Kidney (tissue), 14 donors: Measurements from ENCODE around the gene MBIP. TPM values are rescaled to one million over a fixed set of nuclear protein-coding genes. Genes with fewer than 3 reads are reported as not detected.
"Not testable (repeated sequence)": the region's sequence is repeated elsewhere in the genome, so short reads cannot be mapped to it uniquely, and the experiment has no call there.

Experiments
- DNase-seq, 5 donors: peaks; one replicate each; pipeline ENCODE4 v3.0.0-alpha.2; 2013 to 2020
- FAIRE-seq: peaks from 2 replicates; lab custom pipeline; 2012; peaks lifted over from hg19 to GRCh38; lab: Jason Lieb, UNC
- H3K27ac ChIP-seq, 2 donors: one replicate each; pipeline ENCODE4 v1.7.0; 2013; ENCODE audit warnings: low read depth in 2 of 2, low read length in 2 of 2, inconsistent platforms in 1 of 2
- H3K27me3 ChIP-seq: one replicate; pipeline ENCODE4 v1.7.1; 2013; ENCODE audit warnings: low read length, inconsistent platforms; ENCODE audit not compliant: control insufficient read depth, insufficient read depth
- H3K36me3 ChIP-seq, 3 donors: one replicate each; pipeline versions ENCODE4 v1.7.0 to v1.7.1; 2013; ENCODE audit warnings: low read length in 3 of 3, control low read depth in 1 of 3, inconsistent platforms in 1 of 3; ENCODE audit not compliant: insufficient read depth in 3 of 3, control insufficient read depth in 2 of 3
- H3K4me1 ChIP-seq, 3 donors: one replicate each; pipeline versions ENCODE4 v1.7.0 to v1.7.1; 2013; ENCODE audit warnings: low read length in 3 of 3, inconsistent platforms in 1 of 3, low read depth in 1 of 3; ENCODE audit not compliant: control insufficient read depth in 2 of 3, insufficient read depth in 2 of 3
- H3K4me3 ChIP-seq, 3 donors: one replicate each; pipeline versions ENCODE4 v1.7.0 to v1.8.1; 2013; ENCODE audit warnings: low read length in 3 of 3, control low read depth in 1 of 3, inconsistent platforms in 1 of 3
- H3K9ac ChIP-seq, 3 donors: one replicate each; pipeline versions ENCODE4 v1.7.0 to v1.7.1; 2013; ENCODE audit warnings: low read length in 3 of 3, control low read depth in 1 of 3, inconsistent platforms in 1 of 3
- H3K9me3 ChIP-seq, 3 donors: one replicate each; pipeline versions ENCODE4 v1.7.0 to v1.7.1; 2013; ENCODE audit warnings: low read length in 3 of 3, control low read depth in 1 of 3, inconsistent platforms in 1 of 3; ENCODE audit not compliant: control insufficient read depth in 2 of 3, insufficient read depth in 1 of 3
- CTCF ChIP-seq: IDR thresholded peaks from 3 replicates; pipeline ENCODE4 v1.5.1; 2012; ENCODE audit warnings: mild to moderate bottlenecking, moderate library complexity, borderline replicate concordance; ENCODE audit not compliant: insufficient read depth; ENCODE audit errors: extremely low read depth
- intact Hi-C: fragments of 100-400 bp; cut with DNase I; formaldehyde crosslinking; loops from one replicate; pipeline ENCODE4 v1.11.1; 2022
- polyA plus RNA-seq: library from polyadenylated mRNA; stranded (reverse); fragments of 350-450 nt; fragmentation: Illumina TruSeq; extraction: RNeasy Lipid Tissue Mini Kit (QIAGEN cat#74804); gene quantifications from one replicate; pipeline ENCODE4 v1.2.3, GENCODE V29; 2014; ENCODE audit warnings: low read depth, low replicate concordance; ENCODE audit not compliant: insufficient read depth
- total RNA-seq: library from RNA; stranded (reverse); fragmentation: NEBNext Ultra II Directional; extraction: Animal tissue kit (Norgen Biotek cat#: 25700); gene quantifications from one replicate; pipeline ENCODE4 v1.2.1, GENCODE V29; 2021
- donor health status: control.
- donor health status: control.
- donor health status: control.
- donor health status: control.
- donor health status: control.
- donor health status: DM: yes; HTN: yes; CAD: no.
- donor health status: Normal renal cell carcinoma (clear cell type).

Gene MBIP
- total and polyA plus RNA-seq, 2 donors from 2014 or later = 21.4 to 28.8 TPM

GRCh38 chr14:36361210-36361853 is 40.9 kb upstream of the MBIP start:
- Histone ChIP-seq H3K9me3 (peaks cover 0 to 7% (median 0%) of the 10 kb centered on the region in 3 donors), H3K36me3 (no peaks in the 10 kb centered on the region), H3K27me3 (no peaks in the 10 kb centered on the region), H3K9ac (no peak overlapping the region), H3K4me3 (no peak overlapping the region), H3K4me1 (peaks cover 0 to 3% (median 0%) of the 10 kb centered on the region in 3 donors), H3K27ac (no peak overlapping the region)
- no peak for TF ChIP-seq CTCF
- no peak for DNase-seq
- intact Hi-C loops = no loop called here
- FAIRE-seq = no peak

- DNase-seq = no peak
- no peak for TF ChIP-seq CTCF
- no peaks in the 10 kb centered on the region for H3K4me1 ChIP-seq
- intact Hi-C loops = no loop called here
- no peak for FAIRE-seq
- no peak overlapping the region for H3K4me3 ChIP-seq
- H3K9ac ChIP-seq = no peak overlapping the region
- H3K27ac ChIP-seq = no peak overlapping the region
- H3K27me3 ChIP-seq = no peaks in the 10 kb centered on the region
- peaks cover 0 to 12% (median 3%) of the 10 kb centered on the region in 3 donors for H3K9me3 ChIP-seq
- H3K36me3 ChIP-seq = no peaks in the 10 kb centered on the region
These were observed 36.4 kb upstream of the MBIP start for GRCh38 chr14:36356862-36357261.

GRCh38 chr14:36346052-36346451 is 25.6 kb upstream of the MBIP start:
- H3K27ac ChIP-seq = no peak overlapping the region
- H3K9ac ChIP-seq = no peak overlapping the region
- TF ChIP-seq CTCF = no peak
- no peak overlapping the region for H3K4me3 ChIP-seq
- intact Hi-C loops = no loop called here
- H3K36me3 ChIP-seq = no peaks in the 10 kb centered on the region
- no peaks in the 10 kb centered on the region for H3K9me3 ChIP-seq
- H3K4me1 ChIP-seq = no peaks in the 10 kb centered on the region
- no peak for DNase-seq
- FAIRE-seq = no peak
- H3K27me3 ChIP-seq = no peaks in the 10 kb centered on the region

- Histone ChIP-seq H3K4me3 (no peak overlapping the region), H3K9ac (no peak overlapping the region), H3K36me3 (no peaks in the 10 kb centered on the region), H3K27ac (no peak overlapping the region), H3K27me3 (no peaks in the 10 kb centered on the region), H3K4me1 (no peaks in the 10 kb centered on the region), H3K9me3 (no peaks in the 10 kb centered on the region)
- no peak for TF ChIP-seq CTCF
- FAIRE-seq (no peak), DNase-seq (no peak)
- intact Hi-C loops = no loop called here
These were observed 23.8 kb upstream of the MBIP start for GRCh38 chr14:36344211-36344610.

GRCh38 chr14:36341811-36342210 is 21.4 kb upstream of the MBIP start:
- H3K36me3 ChIP-seq, H3K27me3 ChIP-seq, H3K9me3 ChIP-seq, intact Hi-C loops, H3K4me3 ChIP-seq, H3K9ac ChIP-seq, H3K4me1 ChIP-seq, DNase-seq, H3K27ac ChIP-seq, FAIRE-seq: not testable (repeated sequence)
